Endothelial cell of umbilical vein (primary cell): ENCODE measurements around the gene CALU. TPM values are rescaled to one million over a fixed set of nuclear protein-coding genes. Genes with fewer than 3 reads are reported as not detected.

ENCODE experiments used
- BruUV-seq: library from RNA; stranded (reverse); fragments of 400-500 nt; replicated peaks from 2 replicates; lab custom pipeline; 2021; lab: Mats Ljungman, UMichigan
- CTCF ChIA-PET: fragments of 300-600, 350-600 bp; sonication (Branson Sonifier 250); formaldehyde crosslinking; loops from one replicate; lab custom pipeline; 2021; ENCODE audit warnings: antibody characterized with exemption, inconsistent platforms; lab: Charles Lee
- POLR2A ChIA-PET: fragments of 300-600, 350-600 bp; sonication (Branson Sonifier 250); formaldehyde crosslinking; loops from one replicate; lab custom pipeline; 2021; ENCODE audit warnings: antibody characterized with exemption, inconsistent platforms; lab: Charles Lee
- DNase-seq: peaks from one replicate; pipeline ENCODE4 v3.0.0-alpha.2; 2011; ENCODE audit warnings: low read depth, low spot score
- FAIRE-seq: peaks from 2 replicates; lab custom pipeline; 2011; peaks lifted over from hg19 to GRCh38; lab: Jason Lieb, UNC
- H2AFZ ChIP-seq: 2 replicates; pipeline ENCODE4 v1.6.0; 2012; ENCODE audit warnings: low read depth, low read length, control low read depth, inconsistent platforms
- H3K27ac ChIP-seq: 2 replicates; pipeline ENCODE4 v1.5.1; 2011; ENCODE audit warnings: low read depth, mild to moderate bottlenecking, control low read depth, low read length, moderate library complexity; ENCODE audit not compliant: insufficient read depth
- H3K27me3 ChIP-seq, 2 experiments: 2 replicates each; pipeline versions ENCODE4 v1.6.0 to v1.6.1; 2011; ENCODE audit warnings: low read length in 2 of 2, mixed read lengths in 1 of 2; ENCODE audit not compliant: control insufficient read depth in 2 of 2, insufficient read depth in 2 of 2
- H3K36me3 ChIP-seq, 2 experiments: 2 replicates in 1 of 2; 3 replicates in 1 of 2; pipeline ENCODE4 v1.5.1; 2011; ENCODE audit warnings: low read length in 2 of 2, mild to moderate bottlenecking in 1 of 2, moderate library complexity in 1 of 2; ENCODE audit not compliant: control insufficient read depth in 2 of 2, insufficient read depth in 2 of 2; ENCODE audit errors: extremely low read depth in 1 of 2
- H3K4me1 ChIP-seq: 3 replicates; pipeline ENCODE4 v1.5.1; 2011; ENCODE audit warnings: mild to moderate bottlenecking, low read length; ENCODE audit not compliant: control insufficient read depth, insufficient read depth; ENCODE audit errors: extremely low read depth
- H3K4me2 ChIP-seq: 2 replicates; pipeline ENCODE4 v1.6.1; 2011; ENCODE audit warnings: low read length, control low read depth, mixed read lengths; ENCODE audit not compliant: insufficient read depth
- H3K4me3 ChIP-seq, 3 experiments: fragments of 200-600 bp in 1 of 3; sonication (generic), shearing (Covaris generic) in 1 of 3; replicated peaks in 1 of 3; 2 replicates each; pipeline ENCODE4 v1.5.1; 2011 to 2016; ENCODE audit warnings: control low read depth in 3 of 3, low read length in 3 of 3, mild to moderate bottlenecking in 2 of 3, inconsistent platforms in 1 of 3, low read depth in 1 of 3, moderate library complexity in 1 of 3; ENCODE audit not compliant: insufficient read depth in 1 of 3
- H3K79me2 ChIP-seq: 2 replicates; pipeline ENCODE4 v1.6.0; 2012; ENCODE audit warnings: low read length, inconsistent platforms; ENCODE audit not compliant: control insufficient read depth, insufficient read depth
- H3K9ac ChIP-seq: replicated peaks from 2 replicates; pipeline ENCODE3; 2011; ENCODE audit warnings: low read length, control low read depth; ENCODE audit not compliant: insufficient read depth; ENCODE audit errors: extremely low read depth
- H3K9me1 ChIP-seq: replicated peaks from 3 replicates; pipeline ENCODE4 v1.6.0; 2011; ENCODE audit warnings: mild to moderate bottlenecking, low read length; ENCODE audit not compliant: control insufficient read depth, insufficient read depth; ENCODE audit errors: extremely low read depth
- H3K9me3 ChIP-seq: replicated peaks from 2 replicates; pipeline ENCODE4 v1.5.1; 2012; ENCODE audit warnings: low read length, inconsistent platforms; ENCODE audit not compliant: control insufficient read depth, insufficient read depth
- H4K20me1 ChIP-seq: replicated peaks from 2 replicates; pipeline ENCODE3; 2011; ENCODE audit warnings: mild to moderate bottlenecking, low read length; ENCODE audit not compliant: control insufficient read depth, insufficient read depth; ENCODE audit errors: extremely low read depth
- EZH2 ChIP-seq: IDR thresholded peaks from 2 replicates; pipeline ENCODE4 v1.6.1; 2012; ENCODE audit warnings: borderline replicate concordance, low read depth, mild to moderate bottlenecking, moderate library complexity, low read length, inconsistent platforms; ENCODE audit not compliant: severe bottlenecking
- FOS ChIP-seq: IDR thresholded peaks from 2 replicates; pipeline ENCODE4 v1.6.1; 2011; ENCODE audit warnings: mild to moderate bottlenecking, low read length, moderate library complexity, borderline replicate concordance; ENCODE audit not compliant: insufficient read depth
- GATA2 ChIP-seq: IDR thresholded peaks from 2 replicates; pipeline ENCODE4 v1.7.0; 2011; ENCODE audit warnings: low read depth, mild to moderate bottlenecking, moderate library complexity, mixed read lengths, low read length; ENCODE audit not compliant: insufficient read length, insufficient read depth
- JUN ChIP-seq: IDR thresholded peaks from 2 replicates; pipeline ENCODE4 v1.6.1; 2011; ENCODE audit warnings: borderline replicate concordance, low read depth; ENCODE audit not compliant: insufficient read length, insufficient read depth
- MAX ChIP-seq: IDR thresholded peaks from 2 replicates; pipeline ENCODE4 v1.6.1; 2011; ENCODE audit not compliant: insufficient read depth, insufficient read length
- MYC ChIP-seq: IDR thresholded peaks from one replicate; pipeline ENCODE4 v1.6.1; 2011; ENCODE audit warnings: mild to moderate bottlenecking, low read depth, low read length
- POLR2A ChIP-seq: IDR thresholded peaks from 2 replicates; pipeline ENCODE4 v1.6.1; 2012; ENCODE audit warnings: low read depth, mild to moderate bottlenecking, control low read depth, low read length
- POLR2AphosphoS5 ChIP-seq: IDR thresholded peaks from 2 replicates; pipeline ENCODE4 v1.6.1; 2012; ENCODE audit warnings: low read depth, mild to moderate bottlenecking, control low read depth, low read length, moderate library complexity; ENCODE audit not compliant: insufficient read depth
- dilution Hi-C: fragments of 300-500 bp; cut with MboI; formaldehyde crosslinking; loops from one replicate; pipeline ENCODE4 v1.15.0; 2019; ENCODE audit warnings: low sequenced_read_pairs; ENCODE audit not compliant: extremely low pct_ligation_motif_present
- intact Hi-C: fragments of 100-400 bp; cut with micrococcal nuclease; formaldehyde crosslinking; loops from one replicate; pipeline ENCODE4 v1.10.0; 2022
- polyA plus RNA-seq, 4 experiments: library from polyadenylated mRNA; depleted of rRNA in 3 of 4; stranded (reverse) in 3 of 4; unstranded in 1 of 4; fragments of >200 nt; gene quantifications; 2 replicates each; pipeline versions ENCODE4 v1.2.1 to v1.2.3, GENCODE V29; 2011 to 2012; ENCODE audit warnings: missing spikeins in 1 of 4
- total RNA-seq: library from RNA; stranded (reverse); gene quantifications from 2 replicates; pipeline ENCODE4 v1.2.3, GENCODE V29; 2021
- TF ChIP-seq, protein P1 (sequence below), 2 donors: IDR thresholded peaks; 1 replicate in 1 of 2; 2 replicates in 1 of 2; pipeline ENCODE4 v1.5.1; 2011; ENCODE audit warnings: low read length in 2 of 2, mild to moderate bottlenecking in 2 of 2, moderate library complexity in 2 of 2, control low read depth in 1 of 2, inconsistent platforms in 1 of 2, low read depth in 1 of 2; ENCODE audit not compliant: insufficient read depth in 1 of 2; ENCODE audit errors: extremely low read depth in 1 of 2

Gene CALU
- total and polyA plus RNA-seq, 2 donors (not counting 3 experiments of a cell fraction or from before 2014, with no cell fraction given): 135 to 257 TPM

DNA sequence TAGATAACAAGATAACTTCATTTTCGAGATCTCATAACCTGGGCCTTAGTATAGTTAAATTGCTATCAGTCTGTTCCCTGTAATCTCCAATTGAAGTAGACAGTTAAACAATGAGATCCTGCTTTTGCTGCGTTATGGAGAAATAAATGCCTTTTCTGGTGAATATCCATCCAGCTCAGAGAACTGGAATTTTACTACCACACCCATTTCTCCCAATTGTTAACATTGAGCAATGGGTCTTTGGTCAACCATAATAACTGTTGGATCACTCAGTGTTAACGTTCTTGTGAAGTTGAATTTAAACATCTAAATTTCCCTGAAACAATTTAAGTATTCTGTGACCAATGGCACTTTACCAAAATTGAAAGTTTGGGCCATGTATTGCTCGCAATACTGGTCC lies 3.0 kb downstream of the CALU start:
- no peak overlapping the region for H3K4me3 ChIP-seq
- no peak overlapping the region for H3K27ac ChIP-seq
- H3K79me2 ChIP-seq: peaks cover 80% of the 10 kb centered on the region
- H3K4me2 ChIP-seq: peak overlapping the region; percentile 91
- POLR2A ChIA-PET: no interaction called here
- CTCF ChIA-PET: no interaction called here
- DNase-seq (no peak), FAIRE-seq (no peak)
- dilution Hi-C loops (no loop called here), intact Hi-C loops (no loop called here)
- no peaks in the 10 kb centered on the region for H3K9me1 ChIP-seq
- no peak overlapping the region for H3K9ac ChIP-seq
- peaks cover 0 to 4% of the 10 kb centered on the region in 2 experiments for H3K36me3 ChIP-seq
- H3K9me3 ChIP-seq: no peaks in the 10 kb centered on the region
- no peaks in the 10 kb centered on the region for H3K27me3 ChIP-seq
- peaks cover 15% of the 10 kb centered on the region for H4K20me1 ChIP-seq
- peaks cover 33% of the 10 kb centered on the region for H3K4me1 ChIP-seq
- TF ChIP-seq GATA2: no peak
- TF ChIP-seq POLR2A: no peak
- TF ChIP-seq MYC: no peak
- no peak for TF ChIP-seq EZH2
- no peak for TF ChIP-seq JUN
- TF ChIP-seq POLR2AphosphoS5: no peak
- TF ChIP-seq, protein P1, sequence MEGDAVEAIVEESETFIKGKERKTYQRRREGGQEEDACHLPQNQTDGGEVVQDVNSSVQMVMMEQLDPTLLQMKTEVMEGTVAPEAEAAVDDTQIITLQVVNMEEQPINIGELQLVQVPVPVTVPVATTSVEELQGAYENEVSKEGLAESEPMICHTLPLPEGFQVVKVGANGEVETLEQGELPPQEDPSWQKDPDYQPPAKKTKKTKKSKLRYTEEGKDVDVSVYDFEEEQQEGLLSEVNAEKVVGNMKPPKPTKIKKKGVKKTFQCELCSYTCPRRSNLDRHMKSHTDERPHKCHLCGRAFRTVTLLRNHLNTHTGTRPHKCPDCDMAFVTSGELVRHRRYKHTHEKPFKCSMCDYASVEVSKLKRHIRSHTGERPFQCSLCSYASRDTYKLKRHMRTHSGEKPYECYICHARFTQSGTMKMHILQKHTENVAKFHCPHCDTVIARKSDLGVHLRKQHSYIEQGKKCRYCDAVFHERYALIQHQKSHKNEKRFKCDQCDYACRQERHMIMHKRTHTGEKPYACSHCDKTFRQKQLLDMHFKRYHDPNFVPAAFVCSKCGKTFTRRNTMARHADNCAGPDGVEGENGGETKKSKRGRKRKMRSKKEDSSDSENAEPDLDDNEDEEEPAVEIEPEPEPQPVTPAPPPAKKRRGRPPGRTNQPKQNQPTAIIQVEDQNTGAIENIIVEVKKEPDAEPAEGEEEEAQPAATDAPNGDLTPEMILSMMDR (IDR thresholded peaks at IDR 0.05; ENCODE audit: extremely low read depth in 1 of 2, insufficient read depth in 1 of 2, low read depth in 1 of 2, low read length in 2 of 2): no peak
- no peak for TF ChIP-seq FOS
- no peak for TF ChIP-seq MAX
- BruUV-seq: no TSS peak
- H2AFZ ChIP-seq: no peak overlapping the region
